HuH-7.5 (cell line): ENCODE results near the gene HDAC10.
A peak's percentile ranks its signal among the peaks of the same experiment; 100 is the strongest.
"Not testable (repeated sequence)": the region's sequence is repeated elsewhere in the genome, so short reads cannot be mapped to it uniquely, and the experiment has no call there.

Experiments
- DNase-seq: peaks from one replicate; pipeline ENCODE4 v3.0.0; 2011; ENCODE audit warnings: low spot score

The HDAC10 gene

DNA sequence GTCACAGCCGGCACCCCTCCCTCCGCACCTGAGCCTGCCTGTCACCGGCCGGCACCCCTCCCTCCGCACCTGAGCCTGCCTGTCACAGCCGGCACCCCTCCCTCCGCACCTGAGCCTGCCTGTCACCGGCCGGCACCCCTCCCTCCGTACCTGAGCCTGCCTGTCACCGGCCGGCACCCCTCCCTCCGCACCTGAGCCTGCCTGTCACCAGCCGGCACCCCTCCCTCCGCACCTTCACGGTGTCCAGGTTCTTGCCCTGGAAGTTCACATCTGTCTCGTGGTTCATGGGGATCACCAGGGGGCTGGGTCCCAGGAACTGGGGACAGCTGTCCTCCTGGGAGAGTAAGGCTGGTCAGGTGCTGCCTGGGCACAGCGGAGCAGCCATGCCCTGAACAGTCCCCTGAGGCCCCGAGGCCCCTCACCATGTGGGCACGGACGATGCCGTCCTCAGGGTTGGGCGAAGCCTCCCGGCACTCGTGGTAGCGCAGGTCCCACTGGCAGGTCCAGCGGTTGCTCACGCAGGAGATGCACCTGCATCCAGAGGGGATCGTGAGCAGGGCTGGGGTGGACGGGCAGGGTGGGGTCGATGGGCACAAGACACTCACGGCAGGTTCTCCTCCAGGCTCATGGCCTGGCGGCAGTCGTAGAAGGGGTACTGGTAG, 34.6 kb upstream of the HDAC10 start:
- no peak for DNase-seq

DNA sequence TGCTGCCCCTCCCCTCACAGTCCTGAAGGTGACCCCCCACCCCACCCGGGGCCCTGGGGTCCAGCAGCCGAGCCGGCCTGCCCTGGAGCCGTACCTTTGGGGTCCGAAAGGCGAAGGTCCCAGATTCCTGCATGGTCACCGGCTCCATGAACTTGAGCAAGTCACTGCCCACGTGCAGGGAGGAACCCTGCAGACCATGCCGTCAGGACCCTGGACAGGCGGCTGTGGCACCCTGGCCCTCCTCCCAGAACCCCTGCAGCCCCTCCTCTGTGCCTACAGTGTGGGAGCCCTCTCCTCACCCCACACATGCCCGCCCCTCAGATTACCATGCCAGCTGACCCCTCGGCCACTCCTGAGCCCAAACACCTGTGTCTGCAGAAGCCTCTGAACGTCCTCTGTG, 33.4 kb upstream of the HDAC10 start:
- DNase-seq, result no peak

GRCh38 chr22:50283821-50284220, 32.8 kb upstream of the HDAC10 start:
- no peak for DNase-seq

DNA sequence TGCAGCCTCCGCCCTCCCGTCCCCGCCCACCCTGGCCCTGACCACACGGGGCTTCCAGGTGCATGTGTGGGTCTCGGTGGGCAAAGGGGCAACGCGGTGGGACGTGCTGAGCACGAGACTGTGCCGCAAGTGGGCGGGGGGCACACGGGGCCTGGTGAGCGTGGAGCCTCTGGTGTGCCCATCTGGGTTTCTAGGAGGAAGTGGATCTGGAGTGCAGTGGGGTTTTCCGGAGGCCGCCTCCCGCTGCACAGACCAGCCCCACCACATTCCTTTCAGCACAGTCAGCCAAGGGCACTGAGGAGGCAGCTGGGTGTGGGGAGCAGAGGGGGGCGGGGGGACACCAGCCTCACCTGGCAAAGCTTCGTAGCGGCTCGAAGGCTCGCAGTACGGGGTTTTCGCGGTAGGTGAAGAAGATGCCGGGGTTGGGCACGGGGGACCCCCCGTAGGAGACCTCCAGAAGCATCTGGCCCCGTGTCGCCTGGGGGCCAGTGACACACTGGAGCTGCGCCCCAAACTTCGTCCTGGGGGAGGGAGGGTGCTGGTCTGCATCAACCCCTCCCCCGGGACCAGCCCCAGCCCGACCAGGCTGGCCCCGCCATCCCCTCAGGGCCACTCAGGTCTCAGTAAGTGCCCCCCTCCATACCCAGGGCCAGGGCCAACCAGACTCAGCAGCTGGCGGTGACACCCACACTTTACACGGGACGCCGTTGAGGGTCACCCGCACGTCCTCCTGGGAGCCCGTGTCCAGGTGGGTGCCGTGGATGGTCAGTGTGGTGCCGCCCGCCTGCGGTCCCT, 31.5 kb upstream of the HDAC10 start:
- DNase-seq, result no peak

- no peak for DNase-seq
Observed at GRCh38 chr22:50281957-50282356, 30.9 kb upstream of the HDAC10 start.

- DNase-seq, result no peak
Observed at GRCh38 chr22:50281384-50281760, 30.3 kb upstream of the HDAC10 start.

DNA sequence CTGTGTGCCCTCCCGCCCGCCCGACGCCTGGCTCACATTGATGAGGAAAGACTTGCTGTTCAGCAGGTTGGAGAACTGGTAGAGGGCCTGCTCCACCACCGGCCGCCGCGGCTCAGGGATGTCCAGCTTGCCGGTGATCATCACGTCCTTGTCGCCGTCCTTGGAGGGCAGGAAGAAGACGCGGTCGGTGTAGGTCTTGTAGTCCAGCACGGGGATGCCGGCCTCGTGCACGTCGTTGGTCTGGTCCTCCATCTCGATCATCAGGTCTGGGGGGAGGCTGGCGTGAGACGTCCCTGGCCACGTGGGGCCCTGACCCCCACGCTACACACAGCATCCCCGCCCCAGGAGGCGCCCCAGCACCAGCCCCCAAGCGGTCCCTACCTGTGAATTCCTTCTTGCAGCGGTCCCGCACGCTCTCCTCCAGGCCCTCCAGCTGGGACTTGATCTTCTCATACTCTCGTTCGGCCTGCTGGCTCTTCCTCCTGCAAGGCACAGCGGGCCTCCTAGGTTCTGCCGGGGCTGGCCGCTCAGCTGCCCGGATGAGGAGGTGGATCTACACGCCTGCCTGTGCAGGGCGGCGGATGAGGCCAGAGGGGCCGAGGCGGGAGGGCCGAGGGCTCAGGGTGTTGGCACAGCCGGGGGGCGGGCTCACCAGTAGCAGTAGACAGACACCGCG, 29.8 kb upstream of the HDAC10 start:
- DNase-seq, result no peak

GRCh38 chr22:50280022-50280707, 29.1 kb upstream of the HDAC10 start:
- no peak for DNase-seq

DNA sequence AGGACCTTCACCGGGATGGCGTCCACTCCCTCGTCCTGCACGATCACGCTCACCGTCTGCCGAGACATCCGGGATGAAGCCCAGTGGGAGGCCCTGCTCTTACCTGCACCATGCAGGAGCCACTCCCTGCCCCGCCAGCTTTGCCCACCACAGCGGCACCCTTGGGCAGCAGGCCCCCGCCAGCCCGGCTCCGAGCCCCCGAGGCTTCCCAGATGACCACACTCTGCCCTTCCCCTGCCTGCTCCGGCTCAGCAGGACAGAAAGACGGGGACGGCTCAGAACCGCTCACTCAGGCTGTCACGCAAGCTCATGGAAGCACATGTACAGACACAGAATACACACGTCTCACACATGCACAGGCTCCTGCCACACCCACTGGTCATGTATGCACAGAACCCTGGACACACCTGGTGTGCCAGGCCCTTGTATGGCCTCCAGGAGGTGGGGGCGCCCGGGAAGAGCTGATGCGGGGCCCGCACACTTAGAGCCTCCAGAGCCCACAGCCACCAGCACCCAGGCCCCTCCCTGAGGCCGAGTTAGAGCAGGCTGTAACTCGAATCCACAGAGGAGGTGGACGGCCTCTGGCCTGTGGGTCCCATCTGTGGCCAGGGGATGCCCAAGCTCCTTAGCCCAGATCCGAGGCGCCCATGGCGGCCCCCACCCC, 28.0 kb upstream of the HDAC10 start:
- DNase-seq, result no peak

DNA sequence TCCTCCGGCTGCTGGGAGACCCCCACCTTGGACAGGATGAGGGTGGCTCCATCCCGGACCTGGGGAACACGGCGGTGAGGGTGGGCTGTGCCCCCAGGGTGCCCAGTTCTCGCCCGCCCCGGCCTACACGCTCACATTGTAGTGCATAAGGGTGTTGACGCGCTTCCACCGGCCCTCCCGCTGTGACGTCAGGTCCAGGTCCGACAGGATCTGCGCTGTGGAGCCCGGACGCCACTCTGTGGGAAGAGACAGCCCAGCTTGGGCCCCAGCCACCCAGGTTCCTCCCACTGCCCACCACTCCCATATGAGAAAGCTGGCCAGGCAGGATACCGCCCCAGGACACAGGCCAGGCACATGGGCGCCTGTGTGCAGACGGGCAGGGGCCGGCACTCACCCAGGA, 27.4 kb upstream of the HDAC10 start:
- no peak for DNase-seq

DNA sequence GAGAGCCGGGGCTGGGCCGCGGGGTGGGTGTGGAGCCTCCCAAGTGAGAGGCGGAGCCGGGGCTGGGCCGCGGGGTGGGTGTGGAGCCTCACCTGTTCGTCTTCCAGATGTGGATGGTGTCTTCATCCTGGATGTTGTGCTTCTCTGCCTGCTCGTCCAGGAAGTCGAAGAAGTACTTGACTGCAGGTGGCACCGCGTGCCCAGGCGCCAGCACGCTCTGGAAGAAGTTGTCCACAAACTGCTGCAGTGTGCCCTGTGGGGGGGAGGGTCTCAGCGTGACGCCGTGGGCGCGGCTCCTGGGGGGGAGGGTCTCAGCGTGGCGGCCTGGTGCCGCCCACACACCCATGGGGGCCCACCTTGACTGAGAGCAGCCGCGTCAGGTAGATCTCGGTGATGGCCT, 26.7 kb upstream of the HDAC10 start:
- no peak for DNase-seq

- DNase-seq, result no peak
Observed at GRCh38 chr22:50276143-50276542, 25.1 kb upstream of the HDAC10 start.

- no peak for DNase-seq
Observed at GRCh38 chr22:50275181-50276055, 24.4 kb upstream of the HDAC10 start.

GRCh38 chr22:50274771-50275170, 23.7 kb upstream of the HDAC10 start:
- no peak for DNase-seq

DNA sequence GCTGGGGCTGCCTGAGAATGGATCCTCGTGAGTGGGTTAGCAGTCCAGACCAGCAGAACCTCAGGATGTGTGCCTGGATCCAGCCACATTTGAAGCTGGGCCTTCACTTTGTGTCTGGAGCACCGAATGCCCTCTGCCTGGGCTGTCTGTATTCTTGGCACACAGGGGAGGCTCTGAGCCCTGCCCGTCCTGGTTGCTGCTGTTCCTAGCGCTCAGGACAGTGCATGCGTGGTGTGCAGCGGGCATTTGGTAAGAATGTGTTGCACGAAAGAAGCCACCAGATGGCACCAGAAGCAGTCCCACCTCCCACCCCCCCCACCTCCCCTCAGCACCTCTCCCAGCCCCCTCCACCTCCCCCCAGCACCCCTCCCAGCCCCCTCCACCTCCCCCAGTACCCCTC, 23.2 kb upstream of the HDAC10 start:
- DNase-seq, result peak; percentile 89

- not testable (repeated sequence) for DNase-seq
Observed at GRCh38 chr22:50273781-50274180, 22.7 kb upstream of the HDAC10 start.

DNA sequence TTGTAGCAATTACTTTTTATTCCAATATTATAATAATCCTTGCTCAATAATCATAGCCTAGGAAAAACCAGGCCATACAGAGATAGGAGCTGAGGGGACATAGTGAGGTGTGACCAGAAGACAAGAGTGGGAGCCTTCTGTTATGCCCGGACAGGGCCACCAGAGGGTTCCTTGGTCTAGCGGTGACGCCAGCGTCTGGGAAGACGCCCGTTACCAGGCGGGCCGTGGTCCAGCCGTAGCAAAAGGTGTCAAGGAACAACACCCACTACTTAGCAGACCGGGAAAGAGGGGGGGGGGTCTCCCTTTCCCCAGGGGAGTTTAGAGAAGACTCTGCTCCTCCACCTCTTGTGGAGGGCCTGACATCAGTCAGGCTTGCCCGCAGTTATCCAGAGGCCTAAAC, 22.3 kb upstream of the HDAC10 start:
- DNase-seq, result not testable (repeated sequence)

GRCh38 chr22:50272044-50272802, 21.2 kb upstream of the HDAC10 start:
- no peak for DNase-seq

- peak; percentile 93 for DNase-seq
Observed at GRCh38 chr22:50271519-50271970, 20.5 kb upstream of the HDAC10 start.
